ENCODE data around the gene WDFY2.

Gene WDFY2

DNA sequence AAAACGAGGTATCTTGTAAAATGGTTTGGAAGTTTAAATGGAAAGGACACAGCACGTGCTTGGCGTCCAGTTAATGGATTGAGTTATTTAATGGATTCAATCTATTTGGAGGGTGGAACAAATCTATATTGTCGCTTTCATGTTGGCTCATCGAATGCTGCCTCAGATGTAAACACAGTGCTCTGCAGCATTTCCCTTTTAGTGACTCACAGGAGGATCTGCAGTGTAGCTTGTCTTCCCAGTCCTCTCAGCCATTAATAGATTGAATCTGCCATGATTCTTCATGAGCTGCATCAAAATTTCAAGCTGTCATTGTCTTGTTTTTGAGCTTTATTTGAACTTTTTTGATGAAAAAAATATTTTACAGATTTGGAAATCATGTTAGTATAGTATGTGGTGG is 175.0 kb downstream of the WDFY2 start:
- no peak overlapping the region for H3K9ac ChIP-seq (ENCODE audit: low read depth, low read length, poor library complexity, severe bottlenecking)
- H3K4me1 ChIP-seq (ENCODE audit: insufficient read depth, low read length, poor library complexity, severe bottlenecking) = peaks cover 3% of the 10 kb centered on the region
- no peaks in the 10 kb centered on the region for H3F3A ChIP-seq (ENCODE audit: low read depth)
- no peak overlapping the region for H2AFZ ChIP-seq (ENCODE audit: low read length)
- no peaks in the 10 kb centered on the region for H3K27me3 ChIP-seq (ENCODE audit: insufficient read depth, low read length, poor library complexity, severe bottlenecking)
- H3K36me3 ChIP-seq (ENCODE audit: insufficient read depth, low read length) = peaks cover 60% of the 10 kb centered on the region; the same call in 1 of the 2 replicates
- no peaks in the 10 kb centered on the region for H4K20me1 ChIP-seq (ENCODE audit: insufficient read depth, low read length, poor library complexity, severe bottlenecking)
- no peaks in the 10 kb centered on the region for H3K9me2 ChIP-seq (replicated peaks; ENCODE audit: low read depth, low read length)
- no peak for TF ChIP-seq EZH2phosphoT487 (IDR thresholded peaks at IDR 0.05; ENCODE audit: borderline replicate concordance)
- TF ChIP-seq, protein P1, sequence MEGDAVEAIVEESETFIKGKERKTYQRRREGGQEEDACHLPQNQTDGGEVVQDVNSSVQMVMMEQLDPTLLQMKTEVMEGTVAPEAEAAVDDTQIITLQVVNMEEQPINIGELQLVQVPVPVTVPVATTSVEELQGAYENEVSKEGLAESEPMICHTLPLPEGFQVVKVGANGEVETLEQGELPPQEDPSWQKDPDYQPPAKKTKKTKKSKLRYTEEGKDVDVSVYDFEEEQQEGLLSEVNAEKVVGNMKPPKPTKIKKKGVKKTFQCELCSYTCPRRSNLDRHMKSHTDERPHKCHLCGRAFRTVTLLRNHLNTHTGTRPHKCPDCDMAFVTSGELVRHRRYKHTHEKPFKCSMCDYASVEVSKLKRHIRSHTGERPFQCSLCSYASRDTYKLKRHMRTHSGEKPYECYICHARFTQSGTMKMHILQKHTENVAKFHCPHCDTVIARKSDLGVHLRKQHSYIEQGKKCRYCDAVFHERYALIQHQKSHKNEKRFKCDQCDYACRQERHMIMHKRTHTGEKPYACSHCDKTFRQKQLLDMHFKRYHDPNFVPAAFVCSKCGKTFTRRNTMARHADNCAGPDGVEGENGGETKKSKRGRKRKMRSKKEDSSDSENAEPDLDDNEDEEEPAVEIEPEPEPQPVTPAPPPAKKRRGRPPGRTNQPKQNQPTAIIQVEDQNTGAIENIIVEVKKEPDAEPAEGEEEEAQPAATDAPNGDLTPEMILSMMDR (conservative IDR thresholded peaks at IDR 0.05; ENCODE audit: low read length) = no peak
- no peaks in the 10 kb centered on the region for H3K9me3 ChIP-seq (ENCODE audit: insufficient read depth, low read depth, low read length)
- H3K4me3 ChIP-seq (ENCODE audit: low read length, poor library complexity, severe bottlenecking) = no peak overlapping the region
- no peaks in the 10 kb centered on the region for H3K79me2 ChIP-seq (ENCODE audit: insufficient read depth, low read length)
- H3K4me2 ChIP-seq (ENCODE audit: low read depth, low read length, poor library complexity, severe bottlenecking) = no peak overlapping the region

DNA sequence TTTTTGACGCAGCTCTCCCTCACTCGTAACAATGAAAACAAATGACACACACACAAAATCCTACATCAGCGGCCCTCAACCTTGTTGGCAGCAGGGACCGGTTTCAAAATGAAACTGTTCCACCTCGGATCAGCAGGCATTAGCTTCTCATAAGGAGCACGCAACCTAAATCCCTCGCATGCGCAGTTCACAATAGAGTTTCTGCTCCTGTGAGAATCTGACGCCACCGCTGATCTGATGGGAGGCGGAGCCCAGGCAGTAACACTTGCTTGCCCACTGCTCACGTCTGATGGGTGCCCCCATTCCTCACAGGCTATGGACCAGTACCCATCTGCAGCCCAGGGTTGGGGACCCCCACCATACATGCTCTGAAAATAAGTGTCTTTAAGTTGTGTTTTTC is 176.3 kb downstream of the WDFY2 start:
- Histone ChIP-seq H3K9me2 (replicated peaks; ENCODE audit: low read depth, low read length) (no peaks in the 10 kb centered on the region), H3K4me1 (ENCODE audit: insufficient read depth, low read length, poor library complexity, severe bottlenecking) (peaks cover 14% of the 10 kb centered on the region), H3K9ac (ENCODE audit: low read depth, low read length, poor library complexity, severe bottlenecking) (no peak overlapping the region), H3K4me2 (ENCODE audit: low read depth, low read length, poor library complexity, severe bottlenecking) (no peak overlapping the region), H2AFZ (ENCODE audit: low read length) (no peak overlapping the region), H3K79me2 (ENCODE audit: insufficient read depth, low read length) (no peaks in the 10 kb centered on the region), H3K4me3 (ENCODE audit: low read length, poor library complexity, severe bottlenecking) (no peak overlapping the region), H3F3A (ENCODE audit: low read depth) (no peaks in the 10 kb centered on the region), H3K9me3 (ENCODE audit: insufficient read depth, low read depth, low read length) (no peaks in the 10 kb centered on the region), H3K27me3 (ENCODE audit: insufficient read depth, low read length, poor library complexity, severe bottlenecking) (no peaks in the 10 kb centered on the region), H4K20me1 (ENCODE audit: insufficient read depth, low read length, poor library complexity, severe bottlenecking) (no peaks in the 10 kb centered on the region), H3K36me3 (ENCODE audit: insufficient read depth, low read length) (peaks cover 53% of the 10 kb centered on the region; the same call in 1 of the 2 replicates)
- TF ChIP-seq EZH2phosphoT487 (IDR thresholded peaks at IDR 0.05; ENCODE audit: borderline replicate concordance) = no peak
- TF ChIP-seq, protein P1 (conservative IDR thresholded peaks at IDR 0.05; ENCODE audit: low read length) = no peak

DNA sequence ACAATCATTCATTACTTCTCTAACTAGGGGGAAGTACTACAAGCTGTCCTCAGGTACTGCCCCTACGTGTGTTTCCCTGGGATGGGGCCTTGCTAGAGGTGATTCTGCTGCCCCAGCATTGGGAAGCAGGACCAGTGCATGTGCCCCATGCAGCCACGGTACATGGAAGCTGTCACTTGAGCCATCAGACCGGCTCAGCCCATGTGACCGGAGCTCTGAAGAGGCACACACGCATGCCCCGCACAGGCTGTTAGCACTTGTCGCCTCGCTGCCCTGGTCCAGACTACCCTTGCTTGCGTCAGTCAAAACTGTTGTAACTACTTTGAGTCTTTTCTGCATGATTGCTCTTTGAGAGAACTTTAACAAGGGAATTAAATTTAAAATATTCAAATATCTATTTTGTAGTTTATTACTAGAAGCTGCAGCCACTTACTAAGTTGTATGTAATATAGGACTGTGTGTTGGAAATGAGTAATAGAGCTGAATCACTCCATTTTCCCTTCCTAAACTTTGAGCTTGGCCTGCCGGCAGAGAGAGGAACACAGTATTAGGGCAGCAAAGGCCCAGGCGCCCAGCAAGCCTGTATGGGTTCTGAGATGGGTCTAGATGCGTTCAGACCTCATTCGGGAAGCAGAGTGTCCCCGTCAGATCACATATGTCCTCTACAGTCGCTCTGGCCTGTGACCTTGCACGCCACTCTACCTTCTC is 177.5 kb downstream of the WDFY2 start:
- H3K36me3 ChIP-seq (ENCODE audit: insufficient read depth, low read length) = peaks cover 42% of the 10 kb centered on the region; the same call in 1 of the 2 replicates
- H3K9ac ChIP-seq (ENCODE audit: low read depth, low read length, poor library complexity, severe bottlenecking) = no peak overlapping the region
- no peaks in the 10 kb centered on the region for H4K20me1 ChIP-seq (ENCODE audit: insufficient read depth, low read length, poor library complexity, severe bottlenecking)

More for the DNA sequence above, 177.5 kb downstream of the WDFY2 start:
- TF ChIP-seq EZH2phosphoT487 (IDR thresholded peaks at IDR 0.05; ENCODE audit: borderline replicate concordance) = no peak
- TF ChIP-seq, protein P1 (conservative IDR thresholded peaks at IDR 0.05; ENCODE audit: low read length) = no peak
- H3F3A ChIP-seq (ENCODE audit: low read depth) = no peaks in the 10 kb centered on the region
- H3K79me2 ChIP-seq (ENCODE audit: insufficient read depth, low read length) = no peaks in the 10 kb centered on the region
- no peak overlapping the region for H3K4me3 ChIP-seq (ENCODE audit: low read length, poor library complexity, severe bottlenecking)
- no peaks in the 10 kb centered on the region for H3K9me2 ChIP-seq (replicated peaks; ENCODE audit: low read depth, low read length)
- no peaks in the 10 kb centered on the region for H3K9me3 ChIP-seq (ENCODE audit: insufficient read depth, low read depth, low read length)
- H2AFZ ChIP-seq (ENCODE audit: low read length) = no peak overlapping the region
- no peak overlapping the region for H3K4me2 ChIP-seq (ENCODE audit: low read depth, low read length, poor library complexity, severe bottlenecking)
- peaks cover 14% of the 10 kb centered on the region for H3K4me1 ChIP-seq (ENCODE audit: insufficient read depth, low read length, poor library complexity, severe bottlenecking)
- no peaks in the 10 kb centered on the region for H3K27me3 ChIP-seq (ENCODE audit: insufficient read depth, low read length, poor library complexity, severe bottlenecking)
